PC-3 (cell line): ENCODE measurements around the gene ATG13.

ENCODE experiments used
- EZH2 ChIP-seq: fragments of 300-600 bp; sonication (generic); IDR thresholded peaks from one replicate; pipeline ENCODE4 v1.6.1; 2017; ENCODE audit warnings: antibody characterized with exemption, mild to moderate bottlenecking, low read length; ENCODE audit not compliant: unreplicated experiment
- EZH2phosphoT487 ChIP-seq: fragments of 300-600 bp; sonication (generic); IDR thresholded peaks from 2 replicates; pipeline ENCODE4 v1.6.1; 2018; ENCODE audit warnings: mild to moderate bottlenecking, antibody characterized with exemption, low read length, borderline replicate concordance
- TF ChIP-seq, protein P1 (sequence below): fragments of 300-600 bp; sonication (generic); conservative IDR thresholded peaks from 2 replicates; pipeline ENCODE4 v1.5.1; 2017; ENCODE audit warnings: antibody characterized with exemption, low read depth, mild to moderate bottlenecking, low read length

DNA sequence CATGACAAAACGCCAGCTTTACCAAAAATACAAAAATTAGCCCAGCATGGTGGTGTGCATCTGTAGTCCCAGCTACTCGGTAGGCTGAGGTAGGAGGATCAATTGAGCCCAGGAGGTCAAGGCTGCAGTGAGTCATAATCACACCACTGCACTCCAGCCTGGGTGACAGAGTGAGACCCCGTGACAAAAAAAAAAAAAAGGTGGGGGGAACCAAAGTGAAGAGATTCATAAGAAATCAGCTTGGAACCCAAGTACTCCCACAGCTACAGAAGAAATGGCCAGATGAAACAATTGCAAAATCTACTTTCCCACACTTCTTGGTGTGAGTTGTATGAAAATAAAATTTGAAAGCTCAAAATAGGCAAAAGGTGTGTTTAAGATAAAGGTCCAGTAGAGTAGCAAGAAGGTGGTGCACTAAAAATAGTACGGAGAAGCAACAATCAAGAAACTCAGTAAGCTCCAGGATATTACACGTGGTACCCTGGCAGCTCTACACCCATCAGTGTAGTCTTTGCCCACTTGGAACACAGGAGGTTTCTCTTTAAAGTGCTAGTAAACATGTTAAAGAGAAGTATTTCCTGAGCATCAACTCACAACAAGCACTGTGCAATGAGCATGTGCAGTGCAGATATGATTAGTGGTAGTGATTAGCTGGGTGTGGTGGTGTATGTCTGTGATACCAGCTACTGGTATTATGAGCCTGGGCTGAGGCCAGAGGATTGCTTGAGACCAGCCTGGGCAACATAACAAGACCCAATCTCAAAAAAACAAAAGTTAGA is 5.6 kb upstream of the ATG13 start:
- TF ChIP-seq, protein P1, sequence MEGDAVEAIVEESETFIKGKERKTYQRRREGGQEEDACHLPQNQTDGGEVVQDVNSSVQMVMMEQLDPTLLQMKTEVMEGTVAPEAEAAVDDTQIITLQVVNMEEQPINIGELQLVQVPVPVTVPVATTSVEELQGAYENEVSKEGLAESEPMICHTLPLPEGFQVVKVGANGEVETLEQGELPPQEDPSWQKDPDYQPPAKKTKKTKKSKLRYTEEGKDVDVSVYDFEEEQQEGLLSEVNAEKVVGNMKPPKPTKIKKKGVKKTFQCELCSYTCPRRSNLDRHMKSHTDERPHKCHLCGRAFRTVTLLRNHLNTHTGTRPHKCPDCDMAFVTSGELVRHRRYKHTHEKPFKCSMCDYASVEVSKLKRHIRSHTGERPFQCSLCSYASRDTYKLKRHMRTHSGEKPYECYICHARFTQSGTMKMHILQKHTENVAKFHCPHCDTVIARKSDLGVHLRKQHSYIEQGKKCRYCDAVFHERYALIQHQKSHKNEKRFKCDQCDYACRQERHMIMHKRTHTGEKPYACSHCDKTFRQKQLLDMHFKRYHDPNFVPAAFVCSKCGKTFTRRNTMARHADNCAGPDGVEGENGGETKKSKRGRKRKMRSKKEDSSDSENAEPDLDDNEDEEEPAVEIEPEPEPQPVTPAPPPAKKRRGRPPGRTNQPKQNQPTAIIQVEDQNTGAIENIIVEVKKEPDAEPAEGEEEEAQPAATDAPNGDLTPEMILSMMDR = no peak
- TF ChIP-seq EZH2 = no peak
- no peak for TF ChIP-seq EZH2phosphoT487
